HuH-7 (cell line): ENCODE measurements around the gene LRMDA.
"Not testable (repeated sequence)": the region's sequence is repeated elsewhere in the genome, so short reads cannot be mapped to it uniquely, and the experiment has no call there.

Source experiments
- DNase-seq: peaks from one replicate; pipeline ENCODE4 v3.0.0; 2011; ENCODE audit warnings: low spot score

The LRMDA gene

GRCh38 chr10:76051007-76051936 lies 619.8 kb downstream of the LRMDA start:
- peak; percentile 52 for DNase-seq

GRCh38 chr10:76052682-76053503 lies 621.5 kb downstream of the LRMDA start:
- DNase-seq: no peak

- no peak for DNase-seq
Measured at GRCh38 chr10:76055466-76055865, 624.0 kb downstream of the LRMDA start.

GRCh38 chr10:76055963-76056362 lies 624.5 kb downstream of the LRMDA start:
- DNase-seq: no peak

GRCh38 chr10:76060993-76061392 lies 629.6 kb downstream of the LRMDA start:
- not testable (repeated sequence) for DNase-seq

- DNase-seq: no peak
Measured at GRCh38 chr10:76066457-76066856, 635.0 kb downstream of the LRMDA start.

- DNase-seq: no peak
Measured at GRCh38 chr10:76067447-76067846, 636.0 kb downstream of the LRMDA start.

GRCh38 chr10:76068856-76069255 lies 637.4 kb downstream of the LRMDA start:
- DNase-seq: no peak

GRCh38 chr10:76070916-76071315 lies 639.5 kb downstream of the LRMDA start:
- no peak for DNase-seq

- DNase-seq: no peak
Measured at GRCh38 chr10:76071653-76072365, 640.4 kb downstream of the LRMDA start.

- no peak for DNase-seq
Measured at GRCh38 chr10:76072384-76072783, 641.0 kb downstream of the LRMDA start.

- DNase-seq: no peak
Measured at GRCh38 chr10:76073524-76073923, 642.1 kb downstream of the LRMDA start.

- DNase-seq: no peak
Measured at GRCh38 chr10:76074659-76075058, 643.2 kb downstream of the LRMDA start.

- no peak for DNase-seq
Measured at GRCh38 chr10:76080451-76080850, 649.0 kb downstream of the LRMDA start.

- DNase-seq: no peak
Measured at GRCh38 chr10:76080991-76081390, 649.6 kb downstream of the LRMDA start.

GRCh38 chr10:76082232-76082631 lies 650.8 kb downstream of the LRMDA start:
- no peak for DNase-seq

- no peak for DNase-seq
Measured at GRCh38 chr10:76082956-76083355, 651.5 kb downstream of the LRMDA start.

- DNase-seq: no peak
Measured at GRCh38 chr10:76085002-76085816, 653.8 kb downstream of the LRMDA start.

GRCh38 chr10:76085817-76086167 lies 654.4 kb downstream of the LRMDA start:
- DNase-seq: no peak

GRCh38 chr10:76086170-76086760 lies 654.8 kb downstream of the LRMDA start:
- DNase-seq: no peak
